GM19351 (cell line): ENCODE results near the gene AGA.

Experiments
- ATAC-seq: cut with Tn5 transposase; IDR thresholded peaks from one replicate; pipeline ENCODE4 v1.9.1; 2021; ENCODE audit warnings: mild to moderate bottlenecking, moderate library complexity; ENCODE audit not compliant: unreplicated experiment

AGA gene

DNA sequence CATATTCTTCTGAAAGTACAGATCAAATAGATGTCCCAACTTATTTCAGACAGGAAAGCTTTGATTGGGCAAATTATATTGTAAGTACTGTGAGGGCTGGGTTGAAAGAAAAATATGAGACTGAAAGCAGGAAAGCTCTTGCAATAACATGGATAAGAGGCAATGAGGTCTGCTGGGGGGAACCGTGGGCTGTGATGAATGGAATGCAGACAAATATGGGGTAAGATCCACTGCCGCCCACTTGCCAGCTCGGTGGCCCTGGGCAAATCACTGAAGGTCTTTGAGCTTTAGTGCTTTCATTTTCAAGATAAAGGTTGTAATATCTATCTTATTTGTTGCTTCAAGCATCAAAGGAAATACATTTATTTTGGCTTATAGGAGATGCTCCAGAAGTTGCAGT lies 51.0 kb downstream of the AGA start:
- ATAC-seq: no peak

DNA sequence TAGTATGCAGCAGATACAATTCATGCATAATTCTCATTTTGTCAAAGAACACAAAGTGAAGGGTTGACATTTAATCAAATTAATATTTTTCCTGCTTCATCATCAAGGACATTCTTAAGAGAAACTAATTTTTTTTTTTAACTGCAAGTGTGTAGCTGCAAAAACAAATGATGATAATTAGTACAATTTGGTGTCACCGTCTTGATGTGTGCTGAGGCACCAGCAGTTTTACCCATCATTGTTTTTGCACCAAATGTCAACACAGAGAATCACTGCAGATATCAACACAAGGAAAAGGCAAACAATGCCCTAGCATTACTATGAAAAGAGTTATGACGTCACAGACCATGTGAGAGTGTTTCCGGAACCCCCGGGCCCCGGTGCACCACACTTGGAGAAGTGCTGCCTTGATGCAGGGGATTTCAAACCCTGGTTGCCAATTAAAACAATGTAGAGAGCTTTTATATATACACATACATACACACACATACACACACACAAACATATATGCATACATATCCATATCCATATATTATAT lies 55.9 kb downstream of the AGA start:
- ATAC-seq: no peak

DNA sequence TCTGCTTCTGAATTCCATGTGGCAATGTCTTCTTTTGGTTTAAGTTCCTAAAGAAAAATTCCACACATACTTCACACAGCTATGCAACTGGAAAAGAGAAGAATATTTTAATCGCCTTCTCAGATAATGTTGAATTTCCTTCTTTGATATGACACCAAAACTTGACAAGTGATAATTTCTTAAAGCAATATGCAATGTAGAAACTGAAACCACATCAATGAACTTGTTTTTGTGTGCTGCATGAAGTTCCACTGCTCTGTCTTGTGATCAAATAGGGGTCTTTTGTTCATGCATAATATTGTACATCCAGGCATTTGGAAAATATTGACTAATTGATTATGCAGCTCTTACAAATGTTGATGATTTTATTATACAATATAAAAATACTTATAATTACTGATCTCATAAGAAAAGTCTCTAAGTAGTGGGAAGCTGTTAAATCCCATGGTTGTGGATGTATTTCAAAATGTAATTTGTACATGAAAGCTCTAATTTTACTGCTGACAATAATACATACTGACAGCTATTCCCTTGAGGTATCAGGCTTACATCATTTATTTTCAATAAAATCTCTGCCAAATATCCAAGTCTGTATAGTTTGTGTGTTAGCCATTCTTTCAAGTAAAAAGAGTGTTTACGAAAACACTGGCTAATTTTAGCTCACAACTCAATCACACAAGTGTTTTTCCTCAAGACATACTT lies 56.5 kb downstream of the AGA start:
- ATAC-seq: no peak

DNA sequence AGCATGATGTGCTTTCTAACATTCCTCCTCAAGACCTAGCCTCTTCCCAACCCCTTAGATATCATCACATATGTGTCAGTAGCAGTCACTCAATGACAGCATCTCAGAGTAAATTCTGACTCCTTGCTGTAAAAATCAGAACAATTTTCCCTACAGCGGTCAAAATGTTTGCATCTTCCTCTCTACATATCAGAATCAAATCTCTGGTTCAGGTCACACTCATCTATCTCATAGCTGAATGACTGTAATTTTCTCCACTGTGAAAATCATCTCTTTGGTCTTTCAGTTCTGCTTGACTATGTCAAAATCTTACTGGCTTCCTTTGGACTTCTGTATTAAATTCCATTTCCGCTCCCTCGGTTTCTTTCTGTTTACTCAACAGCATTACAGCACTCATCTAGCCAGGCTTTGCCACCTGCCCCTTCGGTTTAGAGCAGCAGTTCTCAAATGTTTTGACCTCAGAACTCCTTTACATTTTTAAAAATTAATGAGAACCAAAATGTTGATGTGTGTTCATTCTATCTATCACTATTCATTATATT lies 57.3 kb downstream of the AGA start:
- ATAC-seq: no peak

DNA sequence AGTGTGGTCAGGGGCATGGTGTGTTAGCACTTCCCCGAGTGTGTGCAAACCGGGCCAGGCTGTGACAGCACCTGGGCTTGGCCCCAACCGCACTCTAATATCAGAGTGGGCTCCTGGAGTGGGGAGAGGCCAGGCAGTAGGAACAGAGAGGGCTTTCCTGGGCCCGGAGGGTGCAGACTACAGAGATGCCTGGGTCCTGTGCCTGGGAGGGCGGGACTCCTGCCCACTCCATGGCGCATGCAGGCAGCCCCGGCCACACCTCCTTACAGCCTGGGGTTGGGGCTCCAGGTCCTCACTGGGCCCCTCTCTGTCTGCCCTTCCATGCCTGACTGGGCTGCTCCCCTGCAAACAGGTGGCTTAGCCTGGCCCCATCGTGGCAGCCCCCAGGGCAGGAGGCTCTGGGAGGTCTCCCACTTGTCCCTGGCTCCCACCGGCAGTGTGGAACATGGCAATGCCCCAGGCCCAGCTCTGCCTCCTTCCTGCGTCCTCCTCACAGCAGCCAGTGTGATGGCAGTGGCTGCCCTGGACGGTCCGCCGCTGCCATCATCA lies 60.4 kb downstream of the AGA start:
- ATAC-seq: no peak
